ENCODE results near the gene RCE1. TPM values are rescaled to one million over a fixed set of nuclear protein-coding genes. Genes with fewer than 3 reads are reported as not detected.

RCE1 gene
- total RNA-seq, 1 experiment from 2014 or later: 52.5 TPM

DNA sequence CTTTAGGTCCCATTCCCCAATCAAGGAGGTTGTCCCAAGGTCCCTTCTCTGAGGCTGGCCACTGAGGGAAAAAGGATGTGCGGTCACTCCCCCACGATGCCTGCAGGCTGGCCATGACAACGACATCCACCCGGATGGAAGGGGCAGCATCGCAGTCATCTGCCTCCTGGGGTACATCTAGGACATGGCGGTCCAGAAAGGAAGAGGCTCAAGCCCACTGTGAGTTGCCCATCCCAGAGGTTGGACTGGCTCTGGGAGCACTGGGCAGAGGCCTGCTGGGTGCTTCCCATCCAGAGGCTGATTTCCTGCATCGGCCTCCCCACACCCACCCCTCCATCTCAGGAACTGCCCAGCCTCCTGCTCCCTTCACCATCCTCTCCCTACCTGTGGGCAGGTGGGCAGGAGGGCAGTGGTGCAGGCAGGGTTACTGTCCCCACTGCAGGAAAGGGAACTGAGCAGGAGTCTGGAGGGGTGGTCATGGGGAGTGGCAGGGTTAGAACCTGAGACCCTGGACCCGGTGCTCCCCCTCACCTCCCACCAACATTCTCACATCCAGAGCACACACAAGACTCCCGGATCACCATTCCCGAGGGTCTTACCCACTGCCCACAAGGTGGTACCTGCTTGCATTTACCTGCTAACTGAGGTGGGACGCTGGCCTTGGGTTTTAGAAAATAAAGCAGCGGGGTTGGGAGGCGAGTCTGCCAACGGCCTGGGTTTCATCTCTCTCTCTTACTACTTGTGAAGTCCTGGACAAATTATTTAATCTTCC, 4.4 kb downstream of the RCE1 start:
- Mint-ChIP-seq H3K36me3 (ENCODE audit: insufficient read depth in 1 of 3, low read depth in 3 of 3) (peaks cover 9 to 45% (median 35%) of the 10 kb centered on the region in 3 experiments), H3K27me3 (ENCODE audit: low read depth) (peaks cover 3% of the 10 kb centered on the region; the same call in 1 of the 2 replicates), H3K4me1 (peaks cover 12 to 16% of the 10 kb centered on the region in 2 experiments), H3K27ac (no peak overlapping the region), H3K4me3 (no peak overlapping the region), H3K9me3 (no peaks in the 10 kb centered on the region)
- no peaks in the 10 kb centered on the region for H4K20me1 ChIP-seq (ENCODE audit: control insufficient read depth, insufficient read depth, insufficient read length)
- H2AK5ac ChIP-seq (ENCODE audit: insufficient read length, low read length): no peak overlapping the region
- TF ChIP-seq, protein P1, sequence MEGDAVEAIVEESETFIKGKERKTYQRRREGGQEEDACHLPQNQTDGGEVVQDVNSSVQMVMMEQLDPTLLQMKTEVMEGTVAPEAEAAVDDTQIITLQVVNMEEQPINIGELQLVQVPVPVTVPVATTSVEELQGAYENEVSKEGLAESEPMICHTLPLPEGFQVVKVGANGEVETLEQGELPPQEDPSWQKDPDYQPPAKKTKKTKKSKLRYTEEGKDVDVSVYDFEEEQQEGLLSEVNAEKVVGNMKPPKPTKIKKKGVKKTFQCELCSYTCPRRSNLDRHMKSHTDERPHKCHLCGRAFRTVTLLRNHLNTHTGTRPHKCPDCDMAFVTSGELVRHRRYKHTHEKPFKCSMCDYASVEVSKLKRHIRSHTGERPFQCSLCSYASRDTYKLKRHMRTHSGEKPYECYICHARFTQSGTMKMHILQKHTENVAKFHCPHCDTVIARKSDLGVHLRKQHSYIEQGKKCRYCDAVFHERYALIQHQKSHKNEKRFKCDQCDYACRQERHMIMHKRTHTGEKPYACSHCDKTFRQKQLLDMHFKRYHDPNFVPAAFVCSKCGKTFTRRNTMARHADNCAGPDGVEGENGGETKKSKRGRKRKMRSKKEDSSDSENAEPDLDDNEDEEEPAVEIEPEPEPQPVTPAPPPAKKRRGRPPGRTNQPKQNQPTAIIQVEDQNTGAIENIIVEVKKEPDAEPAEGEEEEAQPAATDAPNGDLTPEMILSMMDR (conservative IDR thresholded peaks at IDR 0.05): no peak
- no peak overlapping the region for H3K4me2 ChIP-seq (ENCODE audit: insufficient read depth, insufficient read length, low read length)
- H3K4me1 ChIP-seq (ENCODE audit: insufficient read depth, low read length): no peaks in the 10 kb centered on the region
- no CpG with 5 or more reads among the region's 14 CpGs for WGBS (ENCODE audit: extremely low coverage, insufficient read length, low lambda C conversion rate)
- no peaks in the 10 kb centered on the region for H3K23me2 ChIP-seq (ENCODE audit: insufficient read length, low read depth, low read length, poor library complexity, severe bottlenecking)
- no peak overlapping the region for H4K91ac ChIP-seq (ENCODE audit: insufficient read length, low read depth, low read length)
- no peak overlapping the region for H3K9ac ChIP-seq (ENCODE audit: extremely low read depth, insufficient read length, low read length)
- H2BK20ac ChIP-seq (ENCODE audit: low read depth, low read length, poor library complexity, severe bottlenecking): no peak overlapping the region
- no peak overlapping the region for H3T11ph ChIP-seq (ENCODE audit: low read length)
- H3K79me2 ChIP-seq (ENCODE audit: insufficient read depth, low read length): peaks cover 8% of the 10 kb centered on the region; the same call in 1 of the 2 replicates
- no peak overlapping the region for H3K23ac ChIP-seq (ENCODE audit: insufficient read length, low read depth, low read length)
- no peak overlapping the region for H3K4ac ChIP-seq (ENCODE audit: low read depth, low read length)
- H3K79me1 ChIP-seq (ENCODE audit: insufficient read depth, low read depth, low read length, poor library complexity, severe bottlenecking): peaks cover 7% of the 10 kb centered on the region
- no peak overlapping the region for H2BK12ac ChIP-seq (ENCODE audit: insufficient read length, low read depth, low read length)
- H3K14ac ChIP-seq (ENCODE audit: insufficient read depth, low read length): no peak overlapping the region
- no peak overlapping the region for H2BK5ac ChIP-seq (ENCODE audit: insufficient read length, low read length)
- H2AFZ ChIP-seq (ENCODE audit: low read length): no peak overlapping the region
- no peak overlapping the region for H4K5ac ChIP-seq (ENCODE audit: insufficient read length, low read depth, low read length)
- no peak overlapping the region for H3K56ac ChIP-seq (ENCODE audit: insufficient read length, low read depth, low read length)
- no peak overlapping the region for H4K8ac ChIP-seq (replicated peaks; ENCODE audit: insufficient read length, low read depth, low read length)
- no peak overlapping the region for H2BK15ac ChIP-seq (ENCODE audit: low read depth, low read length)
- DNase-seq: no peak
- H3K27me3 ChIP-seq (ENCODE audit: insufficient read depth, low read length): no peaks in the 10 kb centered on the region
- H2BK120ac ChIP-seq (ENCODE audit: low read depth, low read length, poor library complexity, severe bottlenecking): no peak overlapping the region
- no peak overlapping the region for H3K18ac ChIP-seq (ENCODE audit: insufficient read length, low read depth, low read length)
- H3K9me3 ChIP-seq (ENCODE audit: control insufficient read depth, low read depth, low read length): no peaks in the 10 kb centered on the region
- H3K27ac ChIP-seq (ENCODE audit: insufficient read length, low read depth, low read length): no peak overlapping the region
